GM21390 (cell line): ENCODE measurements around the gene ERC1.

Source experiments
- ATAC-seq: cut with Tn5 transposase; IDR thresholded peaks from one replicate; pipeline ENCODE4 v1.9.1; 2021; ENCODE audit not compliant: unreplicated experiment

Gene ERC1

GRCh38 chr12:1501001-1501400, 510.0 kb downstream of the ERC1 start:
- no peak for ATAC-seq

GRCh38 chr12:1501695-1502378, 510.8 kb downstream of the ERC1 start:
- no peak for ATAC-seq

GRCh38 chr12:1502379-1502720, 511.3 kb downstream of the ERC1 start:
- no peak for ATAC-seq

GRCh38 chr12:1502831-1503230, 511.8 kb downstream of the ERC1 start:
- no peak for ATAC-seq

- ATAC-seq, result no peak
Observed at GRCh38 chr12:1503281-1503711, 512.3 kb downstream of the ERC1 start.

- no peak for ATAC-seq
Observed at GRCh38 chr12:1504304-1504894, 513.4 kb downstream of the ERC1 start.

- no peak for ATAC-seq
Observed at GRCh38 chr12:1504895-1505311, 513.9 kb downstream of the ERC1 start.

- ATAC-seq, result no peak
Observed at GRCh38 chr12:1505576-1505975, 514.6 kb downstream of the ERC1 start.

GRCh38 chr12:1507308-1507707, 516.3 kb downstream of the ERC1 start:
- no peak for ATAC-seq

GRCh38 chr12:1509413-1510052, 518.5 kb downstream of the ERC1 start:
- ATAC-seq, result no peak

- ATAC-seq, result no peak
Observed at GRCh38 chr12:1510056-1510812, 519.2 kb downstream of the ERC1 start.

GRCh38 chr12:1515010-1515409, 524.0 kb downstream of the ERC1 start:
- no peak for ATAC-seq

GRCh38 chr12:1515428-1515827, 524.4 kb downstream of the ERC1 start:
- ATAC-seq, result no peak

GRCh38 chr12:1517007-1517406, 526.0 kb downstream of the ERC1 start:
- ATAC-seq, result no peak

GRCh38 chr12:1517734-1518525, 526.9 kb downstream of the ERC1 start:
- no peak for ATAC-seq

GRCh38 chr12:1518591-1519516, 527.8 kb downstream of the ERC1 start:
- ATAC-seq, result no peak

GRCh38 chr12:1519642-1520041, 528.6 kb downstream of the ERC1 start:
- ATAC-seq, result no peak

- no peak for ATAC-seq
Observed at GRCh38 chr12:1523046-1523445, 532.0 kb downstream of the ERC1 start.

- ATAC-seq, result no peak
Observed at GRCh38 chr12:1523558-1524050, 532.6 kb downstream of the ERC1 start.

GRCh38 chr12:1525858-1526257, 534.8 kb downstream of the ERC1 start:
- ATAC-seq, result no peak
